ENCODE results near the gene TMC6.
"Not testable (repeated sequence)": the region's sequence is repeated elsewhere in the genome, so short reads cannot be mapped to it uniquely, and the experiment has no call there.

TMC6 gene

GRCh38 chr17:78117027-78117981 lies 11.3 kb downstream of the TMC6 start:
- Mint-ChIP-seq H3K36me3 (ENCODE audit: low read depth) (peaks cover 23% of the 10 kb centered on the region), H3K27ac (no peak overlapping the region), H3K9me3 (no peaks in the 10 kb centered on the region), H3K4me3 (no peak overlapping the region), H3K4me1 (peaks cover 19% of the 10 kb centered on the region), H3K27me3 (ENCODE audit: low read depth, poor library complexity) (no peaks in the 10 kb centered on the region)
- TF ChIP-seq CTCF (IDR thresholded peaks at IDR 0.05), result peak; percentile 24
- peak; percentile 54 for DNase-seq

DNA sequence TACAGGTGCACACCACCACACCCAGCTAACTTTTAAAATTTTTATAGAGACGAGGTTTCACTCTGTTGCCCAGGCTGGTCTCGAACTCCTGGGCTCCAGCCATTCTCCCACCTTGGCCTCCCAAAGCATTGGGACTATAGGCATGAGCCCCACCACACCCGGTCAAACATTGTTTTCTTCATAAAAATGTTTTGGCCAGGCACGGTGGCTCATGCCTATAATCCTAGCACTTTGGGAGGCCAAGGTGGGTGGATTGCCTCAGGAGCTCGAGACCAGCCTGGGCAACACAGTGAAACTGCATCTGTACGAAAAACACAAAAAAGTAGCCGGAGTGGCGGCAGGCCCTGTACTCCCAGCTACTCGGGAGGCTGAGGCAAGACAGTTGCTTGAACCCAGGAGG lies 12.1 kb downstream of the TMC6 start:
- no peak overlapping the region for H3K4me3 Mint-ChIP-seq
- TF ChIP-seq CTCF (IDR thresholded peaks at IDR 0.05), result no peak
- DNase-seq, result no peak

DNA sequence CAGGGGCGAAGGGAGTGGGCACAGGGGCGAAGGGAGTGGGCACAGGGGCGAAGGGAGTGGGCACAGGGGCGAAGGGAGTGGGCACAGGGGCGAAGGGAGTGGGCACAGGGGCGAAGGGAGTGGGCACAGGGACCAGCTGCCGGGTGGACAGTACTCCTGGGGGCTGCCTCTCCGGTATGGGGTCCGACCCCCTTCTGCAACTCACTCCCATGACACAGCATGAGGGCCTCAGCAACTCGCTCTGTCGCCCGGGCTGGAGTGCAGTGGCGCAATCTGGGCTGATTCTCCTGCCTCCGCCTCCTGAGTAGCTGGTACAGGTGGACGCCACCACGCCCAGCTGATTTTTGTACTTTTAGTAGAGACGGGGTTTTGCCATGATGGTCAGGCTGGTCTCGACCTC lies 12.8 kb downstream of the TMC6 start:
- Mint-ChIP-seq H3K36me3 (ENCODE audit: low read depth) (peaks cover 28% of the 10 kb centered on the region), H3K4me1 (peaks cover 20% of the 10 kb centered on the region)
- H3K27ac Mint-ChIP-seq; H3K4me3 Mint-ChIP-seq; H3K9me3 Mint-ChIP-seq; H3K27me3 Mint-ChIP-seq (ENCODE audit: low read depth, poor library complexity); DNase-seq: not testable (repeated sequence)

More for the DNA sequence above, 12.1 kb downstream of the TMC6 start:
- no peaks in the 10 kb centered on the region for H3K9me3 Mint-ChIP-seq
- peaks cover 20% of the 10 kb centered on the region for H3K4me1 Mint-ChIP-seq
- H3K27me3 Mint-ChIP-seq (ENCODE audit: low read depth, poor library complexity), result no peaks in the 10 kb centered on the region
- peaks cover 24% of the 10 kb centered on the region for H3K36me3 Mint-ChIP-seq (ENCODE audit: low read depth)
- no peak overlapping the region for H3K27ac Mint-ChIP-seq

DNA sequence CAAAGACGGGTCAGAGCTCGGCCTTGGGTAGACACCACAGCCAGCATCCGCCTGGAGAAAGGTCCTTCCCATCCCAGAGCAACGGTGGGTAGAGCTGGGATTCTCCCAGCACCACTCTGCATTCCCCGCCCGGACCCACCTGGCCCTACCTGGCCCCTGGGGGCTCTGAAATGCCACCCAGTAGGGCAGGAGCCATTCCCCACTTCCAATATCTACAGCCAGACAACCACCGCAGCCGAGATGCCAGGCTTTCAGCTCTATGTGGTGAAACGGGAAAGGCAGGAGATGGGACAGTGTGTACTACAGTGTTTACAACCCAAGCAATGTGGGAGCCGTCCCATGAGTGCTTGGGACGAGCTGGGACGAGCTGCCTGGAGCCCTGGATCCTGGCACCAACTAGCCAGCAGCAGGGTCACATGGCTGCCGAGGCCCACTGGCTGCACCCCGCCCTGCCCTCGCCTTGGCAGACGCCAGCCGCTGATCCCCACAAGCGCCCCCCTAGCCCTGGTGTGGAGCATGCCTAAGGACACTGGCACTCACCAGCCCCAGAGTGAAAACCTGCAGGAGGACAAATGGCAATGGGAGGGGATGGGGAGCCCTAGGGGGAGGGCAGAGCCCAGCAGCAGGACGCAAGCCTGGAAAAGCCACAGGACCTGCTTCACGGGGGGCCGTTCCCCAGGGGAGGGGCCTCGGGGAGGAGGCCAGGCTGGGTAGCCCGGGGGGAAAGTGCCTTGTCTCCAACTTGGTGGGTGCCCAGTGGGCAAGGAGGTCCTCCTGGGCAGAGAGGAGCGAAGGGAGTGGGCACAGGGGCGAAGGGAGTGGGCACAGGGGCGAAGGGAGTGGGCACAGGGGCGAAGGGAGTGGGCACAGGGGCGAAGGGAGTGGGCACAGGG lies 13.5 kb downstream of the TMC6 start:
- H3K4me1 Mint-ChIP-seq, result peaks cover 27% of the 10 kb centered on the region
- no peak for TF ChIP-seq CTCF (IDR thresholded peaks at IDR 0.05)
- no peaks in the 10 kb centered on the region for H3K9me3 Mint-ChIP-seq
- H3K4me3 Mint-ChIP-seq, result no peak overlapping the region
- no peak for DNase-seq
- H3K36me3 Mint-ChIP-seq (ENCODE audit: low read depth), result peaks cover 28% of the 10 kb centered on the region
- no peaks in the 10 kb centered on the region for H3K27me3 Mint-ChIP-seq (ENCODE audit: low read depth, poor library complexity)
- no peak overlapping the region for H3K27ac Mint-ChIP-seq

DNA sequence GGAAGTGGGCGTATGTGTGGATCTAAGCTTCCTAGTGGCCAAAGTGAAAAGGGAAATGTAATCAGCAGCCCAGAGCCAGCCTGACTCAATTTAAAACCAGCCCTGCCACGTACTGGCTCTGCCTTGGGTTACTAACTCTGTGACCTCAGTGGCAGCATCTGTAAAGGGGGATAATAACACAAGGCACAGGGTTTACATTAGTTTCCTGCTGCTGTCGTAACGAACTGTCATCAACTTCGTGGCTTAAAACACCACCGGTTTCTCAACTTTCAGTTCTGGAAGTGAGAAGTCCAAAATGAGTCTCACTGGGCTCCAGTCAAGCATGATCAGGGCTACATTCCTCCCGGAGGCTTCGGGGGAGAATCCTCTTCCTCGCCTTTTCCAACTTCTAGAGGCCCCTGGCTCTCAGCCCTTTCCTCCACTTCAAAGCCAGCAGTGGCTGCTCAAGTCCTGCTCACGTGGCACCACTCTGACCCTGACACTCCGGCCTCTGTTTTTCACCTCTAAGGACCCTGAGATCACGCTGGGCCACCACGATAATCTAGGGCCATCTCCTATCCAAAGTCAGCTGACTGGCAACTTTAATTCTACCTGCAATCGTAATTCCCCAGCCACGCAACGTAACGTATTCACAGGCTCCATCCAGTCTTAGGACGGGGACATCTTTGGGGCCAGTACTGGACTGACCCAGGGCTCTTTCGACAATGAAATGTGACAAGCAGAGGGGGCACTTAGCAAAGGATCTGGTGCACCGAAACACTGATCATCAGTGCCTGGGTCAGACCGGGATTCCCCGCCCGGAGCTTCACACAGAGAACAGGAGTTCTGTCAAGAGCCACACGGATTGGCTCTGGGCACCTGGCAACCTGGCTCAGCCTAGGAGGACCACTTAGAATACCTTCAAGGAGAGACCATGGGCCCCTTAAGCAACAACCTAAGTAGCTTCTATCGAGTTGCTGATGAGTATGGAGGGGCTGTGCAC lies 14.5 kb downstream of the TMC6 start:
- peaks cover 32% of the 10 kb centered on the region for H3K36me3 Mint-ChIP-seq (ENCODE audit: low read depth)
- no peak for TF ChIP-seq CTCF (IDR thresholded peaks at IDR 0.05)
- peak overlapping the region; percentile 93 for H3K27ac Mint-ChIP-seq
- peaks cover 29% of the 10 kb centered on the region for H3K4me1 Mint-ChIP-seq
- H3K27me3 Mint-ChIP-seq (ENCODE audit: low read depth, poor library complexity), result no peaks in the 10 kb centered on the region
- DNase-seq, result no peak
- H3K9me3 Mint-ChIP-seq, result no peaks in the 10 kb centered on the region
- no peak overlapping the region for H3K4me3 Mint-ChIP-seq

Data from nephron progenitor cell (in vitro differentiated cells).